ENCODE results near the gene LSAMP.

Gene LSAMP

GRCh38 chr3:115943579-115943978 is 501.7 kb downstream of the LSAMP start:
- DNase-seq (ENCODE audit: low spot score): no peak

GRCh38 chr3:115937054-115937453 is 508.2 kb downstream of the LSAMP start:
- peak; percentile 22 for DNase-seq (ENCODE audit: low spot score)

GRCh38 chr3:115932807-115933206 is 512.5 kb downstream of the LSAMP start:
- DNase-seq (ENCODE audit: low spot score): no peak

GRCh38 chr3:115931581-115931980 is 513.7 kb downstream of the LSAMP start:
- DNase-seq (ENCODE audit: low spot score): no peak

- no peak for DNase-seq (ENCODE audit: low spot score)
Measured at GRCh38 chr3:115930922-115931321, 514.4 kb downstream of the LSAMP start.

- no peak for DNase-seq (ENCODE audit: low spot score)
Measured at GRCh38 chr3:115930168-115930567, 515.1 kb downstream of the LSAMP start.

GRCh38 chr3:115928376-115928775 is 516.9 kb downstream of the LSAMP start:
- DNase-seq (ENCODE audit: low spot score): no peak

GRCh38 chr3:115927197-115927596 is 518.1 kb downstream of the LSAMP start:
- no peak for DNase-seq (ENCODE audit: low spot score)

GRCh38 chr3:115922681-115923347 is 522.5 kb downstream of the LSAMP start:
- peak; percentile 38 for DNase-seq (ENCODE audit: low spot score)

GRCh38 chr3:115921711-115922110 is 523.6 kb downstream of the LSAMP start:
- no peak for DNase-seq (ENCODE audit: low spot score)

- DNase-seq (ENCODE audit: low spot score): no peak
Measured at GRCh38 chr3:115918900-115919299, 526.4 kb downstream of the LSAMP start.

- no peak for DNase-seq (ENCODE audit: low spot score)
Measured at GRCh38 chr3:115916866-115917265, 528.4 kb downstream of the LSAMP start.

GRCh38 chr3:115915061-115915460 is 530.2 kb downstream of the LSAMP start:
- no peak for DNase-seq (ENCODE audit: low spot score)

- peak; percentile 13 for DNase-seq (ENCODE audit: low spot score)
Measured at GRCh38 chr3:115913069-115913686, 532.1 kb downstream of the LSAMP start.

- DNase-seq (ENCODE audit: low spot score): no peak
Measured at GRCh38 chr3:115912372-115912771, 532.9 kb downstream of the LSAMP start.

GRCh38 chr3:115905871-115906270 is 539.4 kb downstream of the LSAMP start:
- no peak for DNase-seq (ENCODE audit: low spot score)

GRCh38 chr3:115903843-115904242 is 541.4 kb downstream of the LSAMP start:
- no peak for DNase-seq (ENCODE audit: low spot score)

GRCh38 chr3:115901008-115901407 is 544.3 kb downstream of the LSAMP start:
- no peak for DNase-seq (ENCODE audit: low spot score)

- no peak for DNase-seq (ENCODE audit: low spot score)
Measured at GRCh38 chr3:115899535-115899934, 545.8 kb downstream of the LSAMP start.

- DNase-seq (ENCODE audit: low spot score): no peak
Measured at GRCh38 chr3:115898656-115899410, 546.5 kb downstream of the LSAMP start.

- DNase-seq (ENCODE audit: low spot score): no peak
Measured at GRCh38 chr3:115891006-115891636, 554.2 kb downstream of the LSAMP start.

GRCh38 chr3:115890579-115890978 is 554.7 kb downstream of the LSAMP start:
- DNase-seq (ENCODE audit: low spot score): no peak

- no peak for DNase-seq (ENCODE audit: low spot score)
Measured at GRCh38 chr3:115885621-115886020, 559.7 kb downstream of the LSAMP start.

Measured in NAMALWA (cell line).